Epidermal melanocyte (primary cell): ENCODE data around the gene TCEAL1.
"Not testable (repeated sequence)": the region's sequence is repeated elsewhere in the genome, so short reads cannot be mapped to it uniquely, and the experiment has no call there.

Source experiments
- DNase-seq: peaks from one replicate; pipeline ENCODE4 v3.0.0; 2011; ENCODE audit warnings: low spot score; ENCODE audit not compliant: insufficient read length

Gene TCEAL1

GRCh38 chrX:103628386-103629317 is at the start of gene TCEAL1:
Gene TCEAL1 (plus strand): TSS chrX:103628975. CDS start chrX:103629917, 942 bp downstream.
- DNase-seq = no peak

- no peak for DNase-seq
These were observed 44.2 kb upstream of the TCEAL1 start for GRCh38 chrX:103584596-103584995.

- DNase-seq = no peak
These were observed 43.1 kb upstream of the TCEAL1 start, which contains the start of gene TCEAL4 for GRCh38 chrX:103585411-103586313. Gene TCEAL4 (plus strand): TSS chrX:103585515. CDS start chrX:103586676, 1,161 bp downstream.

- no peak for DNase-seq
These were observed 42.5 kb upstream of the TCEAL1 start for GRCh38 chrX:103586314-103586646.

GRCh38 chrX:103586659-103587058 is 42.1 kb upstream of the TCEAL1 start:
- DNase-seq = no peak

GRCh38 chrX:103592295-103592694 is 36.5 kb upstream of the TCEAL1 start:
- not testable (repeated sequence) for DNase-seq

GRCh38 chrX:103595202-103595601 is 33.6 kb upstream of the TCEAL1 start:
- not testable (repeated sequence) for DNase-seq

GRCh38 chrX:103607364-103608305 is 21.1 kb upstream of the TCEAL1 start, which contains the start of gene TCEAL3:
Gene TCEAL3 (plus strand): TSS chrX:103607963. CDS start chrX:103609065, 1,102 bp downstream.
- no peak for DNase-seq

GRCh38 chrX:103608306-103608963 is 20.3 kb upstream of the TCEAL1 start:
- no peak for DNase-seq

- DNase-seq = no peak
These were observed 18.5 kb upstream of the TCEAL1 start for GRCh38 chrX:103610282-103610681.

GRCh38 chrX:103613362-103613890 is 15.3 kb upstream of the TCEAL1 start:
- DNase-seq = no peak

- DNase-seq = no peak
These were observed 13.8 kb upstream of the TCEAL1 start for GRCh38 chrX:103614999-103615398.

GRCh38 chrX:103615781-103616371 is 12.9 kb upstream of the TCEAL1 start:
- DNase-seq = no peak

- no peak for DNase-seq
These were observed 12.0 kb upstream of the TCEAL1 start for GRCh38 chrX:103616676-103617186.

GRCh38 chrX:103624111-103624510 is 4.7 kb upstream of the TCEAL1 start:
- DNase-seq = no peak

- DNase-seq = no peak
These were observed 1.9 kb upstream of the TCEAL1 start for GRCh38 chrX:103626855-103627254.

- no peak for DNase-seq
These were observed 769 bp downstream of the TCEAL1 start for GRCh38 chrX:103629318-103630170.

- DNase-seq = no peak
These were observed 1.4 kb downstream of the TCEAL1 start for GRCh38 chrX:103630171-103630511.

GRCh38 chrX:103631145-103631544 is 2.4 kb downstream of the TCEAL1 start:
- DNase-seq = no peak
